Type B pancreatic cell (in vitro differentiated cells): ENCODE results near the gene NANOS1. TPM values are rescaled to one million over a fixed set of nuclear protein-coding genes. Genes with fewer than 3 reads are reported as not detected.
A peak's percentile ranks its signal among the peaks of the same experiment; 100 is the strongest.

Experiments
- DNase-seq: peaks from one replicate; pipeline ENCODE4 v3.0.0; 2021; ENCODE audit warnings: mixed read lengths; ENCODE audit not compliant: unreplicated experiment; ENCODE audit errors: extremely low spot score
- H3K27ac Mint-ChIP-seq: 2 replicates; pipeline ENCODE4 v1.8.0; 2021; ENCODE audit warnings: mild to moderate bottlenecking, mixed read lengths
- H3K27me3 Mint-ChIP-seq: 2 replicates; pipeline ENCODE4 v1.8.0; 2021; ENCODE audit warnings: mixed read lengths
- H3K36me3 Mint-ChIP-seq: 2 replicates; pipeline ENCODE4 v1.8.0; 2021; ENCODE audit warnings: mixed read lengths
- H3K4me1 Mint-ChIP-seq: one replicate; pipeline ENCODE4 v1.8.0; 2021; ENCODE audit warnings: mixed read lengths; ENCODE audit not compliant: unreplicated experiment
- H3K4me3 Mint-ChIP-seq: 2 replicates; pipeline ENCODE4 v1.8.0; 2021; ENCODE audit warnings: mild to moderate bottlenecking, mixed read lengths
- H3K9me3 Mint-ChIP-seq: 2 replicates; pipeline ENCODE4 v1.8.0; 2021; ENCODE audit warnings: mixed read lengths
- CTCF ChIP-seq: fragments of 200-600 bp; sonication (generic); conservative IDR thresholded peaks from 2 replicates; pipeline ENCODE4 v1.5.0; 2021; ENCODE audit warnings: antibody characterized with exemption, mild to moderate bottlenecking
- total RNA-seq: library from RNA; stranded (reverse); gene quantifications from 2 replicates; pipeline ENCODE4 v1.2.1, GENCODE V29; 2021; ENCODE audit warnings: low replicate concordance

Gene NANOS1
- total RNA-seq, 1 donor from 2014 or later = 10.1 TPM

GRCh38 chr10:119061926-119062325 is 32.4 kb downstream of the NANOS1 start:
- no peaks in the 10 kb centered on the region for H3K27me3 Mint-ChIP-seq
- DNase-seq = no peak
- H3K4me3 Mint-ChIP-seq = no peak overlapping the region
- no peak for TF ChIP-seq CTCF
- H3K36me3 Mint-ChIP-seq = peaks cover 45% of the 10 kb centered on the region
- no peak overlapping the region for H3K27ac Mint-ChIP-seq
- no peaks in the 10 kb centered on the region for H3K4me1 Mint-ChIP-seq
- H3K9me3 Mint-ChIP-seq = no peaks in the 10 kb centered on the region

GRCh38 chr10:119070395-119071165 is 41.1 kb downstream of the NANOS1 start:
- no peak for DNase-seq
- Mint-ChIP-seq H3K4me3 (no peak overlapping the region), H3K27me3 (no peaks in the 10 kb centered on the region), H3K27ac (no peak overlapping the region), H3K36me3 (peaks cover 41% of the 10 kb centered on the region), H3K4me1 (no peaks in the 10 kb centered on the region), H3K9me3 (no peaks in the 10 kb centered on the region)
- no peak for TF ChIP-seq CTCF

- no peak for TF ChIP-seq CTCF
- H3K4me3 Mint-ChIP-seq = no peak overlapping the region
- H3K9me3 Mint-ChIP-seq = no peaks in the 10 kb centered on the region
- DNase-seq = no peak
- no peaks in the 10 kb centered on the region for H3K27me3 Mint-ChIP-seq
- peaks cover 40% of the 10 kb centered on the region for H3K36me3 Mint-ChIP-seq
- H3K4me1 Mint-ChIP-seq = peaks cover 11% of the 10 kb centered on the region
- H3K27ac Mint-ChIP-seq = no peak overlapping the region
These were observed 44.1 kb downstream of the NANOS1 start for GRCh38 chr10:119073584-119073983.

- Mint-ChIP-seq H3K36me3 (peaks cover 13% of the 10 kb centered on the region), H3K4me1 (peaks cover 22% of the 10 kb centered on the region), H3K27me3 (peaks cover 5% of the 10 kb centered on the region), H3K9me3 (no peaks in the 10 kb centered on the region), H3K27ac (peak overlapping the region; percentile 100), H3K4me3 (peak overlapping the region; percentile 96)
- DNase-seq = no peak
- no peak for TF ChIP-seq CTCF
These were observed 49.1 kb downstream of the NANOS1 start for GRCh38 chr10:119078422-119079179.

- Mint-ChIP-seq H3K9me3 (no peaks in the 10 kb centered on the region), H3K27ac (peak overlapping the region; percentile 100)
- TF ChIP-seq CTCF = no peak
These were observed 50.3 kb downstream of the NANOS1 start for GRCh38 chr10:119079599-119080520.

More at GRCh38 chr10:119079599-119080520, 50.3 kb downstream of the NANOS1 start:
- peak; percentile 77 for DNase-seq
- Mint-ChIP-seq H3K36me3 (peaks cover 13% of the 10 kb centered on the region), H3K27me3 (peaks cover 5% of the 10 kb centered on the region), H3K4me1 (peaks cover 22% of the 10 kb centered on the region), H3K4me3 (peak overlapping the region; percentile 96)
